ENCODE data around the gene ATP5MC3. TPM values are rescaled to one million over a fixed set of nuclear protein-coding genes. Genes with fewer than 3 reads are reported as not detected.

The ATP5MC3 gene
- total RNA-seq, 1 donor from 2014 or later = 76.1 TPM

GRCh38 chr2:175175896-175176295, 5.6 kb downstream of the ATP5MC3 start:
- Histone ChIP-seq H3K27me3 (ENCODE audit: control insufficient read depth, insufficient read depth, low read length) (no peaks in the 10 kb centered on the region), H3K36me3 (ENCODE audit: control insufficient read depth, insufficient read depth, low read length) (peaks cover 7% of the 10 kb centered on the region), H3K4me3 (ENCODE audit: low read depth, low read length) (no peak overlapping the region)
- DNase-seq (ENCODE audit: low read depth) = no peak
- TF ChIP-seq, protein P1, sequence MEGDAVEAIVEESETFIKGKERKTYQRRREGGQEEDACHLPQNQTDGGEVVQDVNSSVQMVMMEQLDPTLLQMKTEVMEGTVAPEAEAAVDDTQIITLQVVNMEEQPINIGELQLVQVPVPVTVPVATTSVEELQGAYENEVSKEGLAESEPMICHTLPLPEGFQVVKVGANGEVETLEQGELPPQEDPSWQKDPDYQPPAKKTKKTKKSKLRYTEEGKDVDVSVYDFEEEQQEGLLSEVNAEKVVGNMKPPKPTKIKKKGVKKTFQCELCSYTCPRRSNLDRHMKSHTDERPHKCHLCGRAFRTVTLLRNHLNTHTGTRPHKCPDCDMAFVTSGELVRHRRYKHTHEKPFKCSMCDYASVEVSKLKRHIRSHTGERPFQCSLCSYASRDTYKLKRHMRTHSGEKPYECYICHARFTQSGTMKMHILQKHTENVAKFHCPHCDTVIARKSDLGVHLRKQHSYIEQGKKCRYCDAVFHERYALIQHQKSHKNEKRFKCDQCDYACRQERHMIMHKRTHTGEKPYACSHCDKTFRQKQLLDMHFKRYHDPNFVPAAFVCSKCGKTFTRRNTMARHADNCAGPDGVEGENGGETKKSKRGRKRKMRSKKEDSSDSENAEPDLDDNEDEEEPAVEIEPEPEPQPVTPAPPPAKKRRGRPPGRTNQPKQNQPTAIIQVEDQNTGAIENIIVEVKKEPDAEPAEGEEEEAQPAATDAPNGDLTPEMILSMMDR (IDR thresholded peaks at IDR 0.05; ENCODE audit: insufficient read depth, low read length, severe bottlenecking) = no peak
- no peak for FAIRE-seq

DNA sequence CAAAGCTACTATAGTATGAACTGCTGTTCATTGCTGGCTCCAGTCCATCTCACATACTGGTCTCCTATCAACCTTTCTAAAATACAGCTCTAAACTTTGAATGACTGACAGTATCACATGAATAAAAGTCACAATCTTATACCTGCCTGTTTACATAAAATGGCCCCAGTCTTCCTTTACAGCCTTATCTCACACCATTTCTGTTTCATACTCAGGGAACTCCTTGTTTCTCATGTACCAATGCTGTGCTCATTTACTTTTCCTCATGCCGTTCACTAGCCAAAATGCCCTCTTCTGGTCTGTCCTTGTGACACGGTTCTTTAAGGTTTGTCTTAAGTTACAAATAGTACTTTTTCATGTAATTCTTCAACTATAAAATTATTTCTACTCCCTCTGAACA, 6.2 kb downstream of the ATP5MC3 start:
- FAIRE-seq = no peak
- H3K4me3 ChIP-seq (ENCODE audit: low read depth, low read length) = no peak overlapping the region
- DNase-seq (ENCODE audit: low read depth) = no peak
- no peaks in the 10 kb centered on the region for H3K27me3 ChIP-seq (ENCODE audit: control insufficient read depth, insufficient read depth, low read length)
- peaks cover 7% of the 10 kb centered on the region for H3K36me3 ChIP-seq (ENCODE audit: control insufficient read depth, insufficient read depth, low read length)
- TF ChIP-seq, protein P1 (IDR thresholded peaks at IDR 0.05; ENCODE audit: insufficient read depth, low read length, severe bottlenecking) = no peak

- no peak overlapping the region for H3K4me3 ChIP-seq (ENCODE audit: low read depth, low read length)
- TF ChIP-seq, protein P1 (IDR thresholded peaks at IDR 0.05; ENCODE audit: insufficient read depth, low read length, severe bottlenecking) = no peak
- DNase-seq (ENCODE audit: low read depth) = no peak
- H3K36me3 ChIP-seq (ENCODE audit: control insufficient read depth, insufficient read depth, low read length) = peaks cover 1% of the 10 kb centered on the region
- no peaks in the 10 kb centered on the region for H3K27me3 ChIP-seq (ENCODE audit: control insufficient read depth, insufficient read depth, low read length)
- no peak for FAIRE-seq
Measured at GRCh38 chr2:175170659-175171304, 10.7 kb downstream of the ATP5MC3 start.

DNA sequence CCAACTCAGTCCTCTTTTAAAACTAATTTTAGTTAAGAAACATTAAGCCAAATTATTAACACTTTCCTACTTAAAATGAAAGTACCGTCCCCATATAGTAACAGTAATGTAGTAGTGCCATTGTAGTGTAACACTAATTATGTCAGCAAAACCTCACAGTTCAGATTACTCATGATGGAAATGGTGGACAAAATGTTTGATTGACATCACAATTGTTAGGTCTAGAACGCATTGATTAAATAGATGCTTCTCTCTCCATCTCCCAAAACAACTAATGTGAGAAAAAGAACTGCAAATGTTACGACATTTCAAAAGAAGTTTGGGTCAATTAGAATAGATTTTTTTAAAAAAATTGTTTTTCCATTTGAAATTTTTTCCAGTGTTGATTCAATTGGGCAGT, 12.3 kb downstream of the ATP5MC3 start:
- TF ChIP-seq, protein P1 (IDR thresholded peaks at IDR 0.05; ENCODE audit: insufficient read depth, low read length, severe bottlenecking) = no peak
- Histone ChIP-seq H3K27me3 (ENCODE audit: control insufficient read depth, insufficient read depth, low read length) (no peaks in the 10 kb centered on the region), H3K36me3 (ENCODE audit: control insufficient read depth, insufficient read depth, low read length) (peaks cover 1% of the 10 kb centered on the region), H3K4me3 (ENCODE audit: low read depth, low read length) (no peak overlapping the region)
- FAIRE-seq = no peak
- DNase-seq (ENCODE audit: low read depth) = no peak

DNA sequence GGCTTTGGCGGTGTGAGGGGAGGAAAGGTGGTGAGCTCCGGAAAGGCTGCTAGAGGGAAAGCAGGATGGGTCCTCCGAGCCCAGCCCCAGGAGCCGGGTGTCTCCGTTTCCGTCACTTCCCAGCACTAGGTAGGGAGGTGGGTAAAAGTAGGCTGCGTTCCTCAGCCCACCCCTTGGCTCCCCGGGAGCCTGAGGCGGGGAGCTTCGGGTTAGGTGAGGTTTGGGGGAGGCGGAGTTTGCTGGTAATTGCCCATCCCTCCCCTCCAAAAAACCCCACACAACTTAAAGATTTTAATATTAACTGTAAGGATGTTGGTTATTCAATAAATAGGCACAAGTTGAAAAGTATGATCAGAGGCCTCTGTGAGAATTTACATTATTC, 13.0 kb downstream of the ATP5MC3 start:
- no peaks in the 10 kb centered on the region for H3K27me3 ChIP-seq (ENCODE audit: control insufficient read depth, insufficient read depth, low read length)
- peaks cover 1% of the 10 kb centered on the region for H3K36me3 ChIP-seq (ENCODE audit: control insufficient read depth, insufficient read depth, low read length)
- DNase-seq (ENCODE audit: low read depth) (no peak), FAIRE-seq (no peak)
- TF ChIP-seq, protein P1 (IDR thresholded peaks at IDR 0.05; ENCODE audit: insufficient read depth, low read length, severe bottlenecking) = no peak
- H3K4me3 ChIP-seq (ENCODE audit: low read depth, low read length) = peak overlapping the region; percentile 55

Data from bronchial epithelial cell (primary cell).